Type B pancreatic cell (in vitro differentiated cells): ENCODE results near the gene GOLGA6A. TPM values are rescaled to one million over a fixed set of nuclear protein-coding genes. Genes with fewer than 3 reads are reported as not detected.
"Not testable (repeated sequence)": the region's sequence is repeated elsewhere in the genome, so short reads cannot be mapped to it uniquely, and the experiment has no call there.

Source experiments
- DNase-seq: peaks from one replicate; pipeline ENCODE4 v3.0.0; 2021; ENCODE audit warnings: mixed read lengths; ENCODE audit not compliant: unreplicated experiment; ENCODE audit errors: extremely low spot score
- H3K27ac Mint-ChIP-seq: 2 replicates; pipeline ENCODE4 v1.8.0; 2021; ENCODE audit warnings: mild to moderate bottlenecking, mixed read lengths
- H3K27me3 Mint-ChIP-seq: 2 replicates; pipeline ENCODE4 v1.8.0; 2021; ENCODE audit warnings: mixed read lengths
- H3K36me3 Mint-ChIP-seq: 2 replicates; pipeline ENCODE4 v1.8.0; 2021; ENCODE audit warnings: mixed read lengths
- H3K4me1 Mint-ChIP-seq: one replicate; pipeline ENCODE4 v1.8.0; 2021; ENCODE audit warnings: mixed read lengths; ENCODE audit not compliant: unreplicated experiment
- H3K4me3 Mint-ChIP-seq: 2 replicates; pipeline ENCODE4 v1.8.0; 2021; ENCODE audit warnings: mild to moderate bottlenecking, mixed read lengths
- H3K9me3 Mint-ChIP-seq: 2 replicates; pipeline ENCODE4 v1.8.0; 2021; ENCODE audit warnings: mixed read lengths
- total RNA-seq: library from RNA; stranded (reverse); gene quantifications from 2 replicates; pipeline ENCODE4 v1.2.1, GENCODE V29; 2021; ENCODE audit warnings: low replicate concordance
- TF ChIP-seq, protein P1 (sequence below): fragments of 200-600 bp; sonication (generic); conservative IDR thresholded peaks from 2 replicates; pipeline ENCODE4 v1.5.0; 2021; ENCODE audit warnings: antibody characterized with exemption, mild to moderate bottlenecking

Gene GOLGA6A
- total RNA-seq, 1 donor from 2014 or later = not detected

DNA sequence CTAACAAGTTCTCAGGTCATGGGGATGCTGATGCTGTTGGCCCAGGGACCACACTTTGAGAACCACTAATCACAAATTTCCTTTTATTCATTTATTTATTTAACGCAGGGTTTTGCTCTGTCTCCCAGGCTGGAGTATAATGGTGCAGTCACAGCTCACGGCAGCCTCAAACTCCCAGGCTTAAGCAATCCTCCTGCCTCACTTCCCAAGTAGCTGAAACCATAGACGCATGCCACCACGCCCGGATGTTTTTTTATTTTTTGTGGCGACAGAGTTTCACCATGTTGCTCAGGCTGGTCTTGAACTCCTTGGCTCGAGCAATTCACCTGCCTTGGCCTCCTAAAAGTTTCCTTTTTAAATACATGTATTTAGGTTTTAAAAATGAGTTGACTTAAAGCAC is 27.4 kb upstream of the GOLGA6A start:
- Mint-ChIP-seq H3K4me1 (no peaks in the 10 kb centered on the region), H3K4me3 (no peak overlapping the region), H3K27me3 (peaks cover 19% of the 10 kb centered on the region), H3K27ac (no peak overlapping the region), H3K9me3 (no peaks in the 10 kb centered on the region), H3K36me3 (no peaks in the 10 kb centered on the region)
- no peak for DNase-seq
- TF ChIP-seq, protein P1, sequence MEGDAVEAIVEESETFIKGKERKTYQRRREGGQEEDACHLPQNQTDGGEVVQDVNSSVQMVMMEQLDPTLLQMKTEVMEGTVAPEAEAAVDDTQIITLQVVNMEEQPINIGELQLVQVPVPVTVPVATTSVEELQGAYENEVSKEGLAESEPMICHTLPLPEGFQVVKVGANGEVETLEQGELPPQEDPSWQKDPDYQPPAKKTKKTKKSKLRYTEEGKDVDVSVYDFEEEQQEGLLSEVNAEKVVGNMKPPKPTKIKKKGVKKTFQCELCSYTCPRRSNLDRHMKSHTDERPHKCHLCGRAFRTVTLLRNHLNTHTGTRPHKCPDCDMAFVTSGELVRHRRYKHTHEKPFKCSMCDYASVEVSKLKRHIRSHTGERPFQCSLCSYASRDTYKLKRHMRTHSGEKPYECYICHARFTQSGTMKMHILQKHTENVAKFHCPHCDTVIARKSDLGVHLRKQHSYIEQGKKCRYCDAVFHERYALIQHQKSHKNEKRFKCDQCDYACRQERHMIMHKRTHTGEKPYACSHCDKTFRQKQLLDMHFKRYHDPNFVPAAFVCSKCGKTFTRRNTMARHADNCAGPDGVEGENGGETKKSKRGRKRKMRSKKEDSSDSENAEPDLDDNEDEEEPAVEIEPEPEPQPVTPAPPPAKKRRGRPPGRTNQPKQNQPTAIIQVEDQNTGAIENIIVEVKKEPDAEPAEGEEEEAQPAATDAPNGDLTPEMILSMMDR = no peak

DNA sequence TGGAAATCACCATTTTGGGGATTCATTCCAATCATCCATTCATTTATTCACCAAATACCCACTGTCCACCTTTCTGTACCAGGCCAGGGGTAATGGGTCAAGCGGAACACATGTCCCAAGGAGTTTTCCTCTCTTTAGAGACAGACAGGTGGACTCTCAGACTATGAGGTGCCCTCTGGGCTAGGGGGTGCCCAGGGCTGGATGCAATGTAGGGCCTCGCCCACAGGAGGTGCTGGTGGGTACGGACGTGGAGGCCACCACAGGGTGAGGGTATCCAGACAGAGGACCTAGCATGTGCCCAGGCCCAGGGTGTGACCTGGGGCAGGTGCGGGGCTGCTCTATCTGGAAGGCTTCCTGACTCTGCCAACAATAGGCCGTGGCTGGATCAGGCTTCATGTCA is 26.3 kb upstream of the GOLGA6A start:
- H3K4me3 Mint-ChIP-seq, H3K9me3 Mint-ChIP-seq, H3K4me1 Mint-ChIP-seq, DNase-seq, H3K36me3 Mint-ChIP-seq, H3K27ac Mint-ChIP-seq: not testable (repeated sequence)
- TF ChIP-seq, protein P1 = peak; percentile 47
- peaks cover 17% of the 10 kb centered on the region for H3K27me3 Mint-ChIP-seq

DNA sequence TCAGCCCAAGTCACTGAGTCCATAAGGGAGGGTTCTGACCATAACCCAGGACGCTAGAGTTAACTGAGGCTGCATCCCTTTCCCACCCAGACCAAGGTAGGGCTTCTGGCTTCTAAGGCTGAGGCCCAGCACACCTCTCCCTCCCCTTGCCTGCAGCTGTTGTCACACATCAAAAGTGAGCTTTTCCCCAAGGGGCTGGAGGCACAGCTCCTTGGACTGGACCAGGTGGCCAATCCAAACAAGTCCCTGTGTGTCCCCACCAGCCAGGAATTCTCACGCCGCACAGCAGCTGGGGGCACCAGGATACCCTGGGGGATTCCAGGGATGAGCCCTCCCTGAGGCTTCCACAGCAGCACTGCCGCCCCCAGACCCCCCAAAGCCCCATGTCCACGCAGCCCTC is 25.8 kb upstream of the GOLGA6A start:
- no peaks in the 10 kb centered on the region for H3K36me3 Mint-ChIP-seq
- H3K9me3 Mint-ChIP-seq = no peaks in the 10 kb centered on the region
- H3K4me1 Mint-ChIP-seq = no peaks in the 10 kb centered on the region
- H3K4me3 Mint-ChIP-seq = no peak overlapping the region
- TF ChIP-seq, protein P1 = no peak
- no peak for DNase-seq
- peaks cover 13% of the 10 kb centered on the region for H3K27me3 Mint-ChIP-seq
- H3K27ac Mint-ChIP-seq = no peak overlapping the region

DNA sequence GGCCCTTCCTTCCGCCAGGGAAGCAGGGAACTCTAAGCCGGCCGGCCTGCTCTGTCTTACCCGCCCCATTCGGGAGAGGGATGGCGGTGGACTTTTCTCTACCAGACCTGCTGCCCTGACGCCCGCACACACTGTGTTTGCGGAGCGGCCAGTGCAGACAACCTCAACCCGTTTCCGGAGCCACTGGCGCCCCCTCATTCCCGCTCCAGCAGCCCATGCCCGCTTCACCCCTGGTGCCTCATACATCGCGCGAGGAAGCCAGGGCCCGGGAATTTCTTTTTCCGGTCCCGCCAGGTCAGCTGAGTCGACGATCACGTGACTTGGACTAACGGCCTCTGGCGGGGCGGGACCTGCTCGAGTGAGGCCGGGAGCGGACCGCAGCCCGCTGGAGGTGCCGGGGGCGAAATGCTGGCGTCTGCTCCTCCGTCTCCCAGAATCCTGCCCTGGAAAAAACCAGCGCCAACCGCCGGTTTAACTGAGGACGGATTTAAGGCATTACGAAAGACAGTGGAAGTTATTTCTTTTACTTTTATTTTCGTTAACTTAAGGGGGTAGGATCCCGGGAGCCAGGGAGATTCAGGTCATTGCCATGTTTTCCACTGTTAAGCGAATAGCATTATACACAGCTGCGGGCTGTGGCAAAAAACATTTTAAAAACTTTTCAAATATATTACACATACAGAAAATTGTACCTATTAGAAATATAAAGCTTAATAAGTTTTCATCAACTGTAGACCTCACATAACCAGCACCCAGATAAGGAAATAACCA is 17.8 kb upstream of the GOLGA6A start:
- peak; percentile 97 for DNase-seq
- H3K36me3 Mint-ChIP-seq, H3K9me3 Mint-ChIP-seq, H3K27me3 Mint-ChIP-seq, H3K4me1 Mint-ChIP-seq: not testable (repeated sequence)
- Mint-ChIP-seq H3K27ac (peak overlapping the region; percentile 87), H3K4me3 (peak overlapping the region; percentile 93)

DNA sequence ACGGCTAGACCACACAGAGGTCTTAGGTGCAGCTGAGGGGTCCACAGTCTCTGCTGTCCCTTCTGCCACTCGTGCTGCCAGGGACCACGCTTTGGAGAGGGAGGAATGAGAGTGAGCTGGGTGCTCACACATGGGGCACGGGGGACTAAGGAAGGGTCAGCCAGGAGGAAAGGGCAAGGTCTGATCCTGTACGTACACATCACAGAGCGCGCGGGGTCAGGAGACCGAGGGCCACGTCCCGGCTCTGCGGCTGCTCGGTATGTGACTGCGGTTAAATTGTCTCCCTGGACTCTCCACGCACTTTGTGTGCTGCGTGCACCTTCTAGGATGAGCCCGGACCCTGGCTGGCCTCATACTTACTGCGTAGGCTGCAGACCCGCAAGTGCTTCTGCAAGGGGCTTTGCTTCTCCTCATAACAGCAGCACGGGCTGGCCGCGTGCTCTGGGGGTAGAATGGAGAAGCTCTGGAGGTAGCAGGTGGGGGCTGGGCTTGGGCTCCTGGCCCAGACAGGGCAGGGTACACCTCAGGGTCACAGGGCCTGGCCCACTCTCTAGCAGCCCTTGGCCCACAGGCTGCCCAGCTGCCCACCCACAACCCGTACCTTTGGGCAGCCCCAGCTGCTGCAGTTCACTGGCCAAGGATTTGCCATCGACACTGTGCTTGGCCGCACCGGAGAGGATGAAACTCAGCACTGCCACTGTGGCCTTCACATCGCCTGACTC is 14.6 kb upstream of the GOLGA6A start:
- H3K27me3 Mint-ChIP-seq, H3K9me3 Mint-ChIP-seq, H3K36me3 Mint-ChIP-seq, H3K27ac Mint-ChIP-seq, H3K4me1 Mint-ChIP-seq, H3K4me3 Mint-ChIP-seq, DNase-seq: not testable (repeated sequence)

DNA sequence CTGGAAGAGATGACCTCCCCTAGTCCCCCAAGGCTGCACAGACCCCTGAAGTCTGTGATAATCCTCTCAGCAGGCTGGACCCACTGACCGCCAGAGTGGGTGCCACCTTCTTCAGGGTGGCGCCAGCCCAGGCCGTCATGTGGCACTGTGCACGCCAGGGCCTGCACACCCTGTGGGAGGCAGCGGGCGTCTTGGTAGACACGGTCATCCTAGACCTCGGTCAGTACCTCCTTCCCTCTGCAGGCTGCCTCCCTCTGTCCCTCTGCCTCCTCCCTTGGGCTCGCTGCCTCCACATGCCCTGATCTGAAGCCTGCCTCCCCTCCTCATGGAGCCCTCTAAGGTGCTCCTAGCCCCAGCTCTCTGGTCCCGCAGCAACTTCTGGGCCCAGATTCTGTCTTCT is 13.3 kb upstream of the GOLGA6A start:
- H3K36me3 Mint-ChIP-seq, H3K9me3 Mint-ChIP-seq, H3K4me3 Mint-ChIP-seq, DNase-seq, H3K27ac Mint-ChIP-seq, H3K4me1 Mint-ChIP-seq, H3K27me3 Mint-ChIP-seq: not testable (repeated sequence)

DNA sequence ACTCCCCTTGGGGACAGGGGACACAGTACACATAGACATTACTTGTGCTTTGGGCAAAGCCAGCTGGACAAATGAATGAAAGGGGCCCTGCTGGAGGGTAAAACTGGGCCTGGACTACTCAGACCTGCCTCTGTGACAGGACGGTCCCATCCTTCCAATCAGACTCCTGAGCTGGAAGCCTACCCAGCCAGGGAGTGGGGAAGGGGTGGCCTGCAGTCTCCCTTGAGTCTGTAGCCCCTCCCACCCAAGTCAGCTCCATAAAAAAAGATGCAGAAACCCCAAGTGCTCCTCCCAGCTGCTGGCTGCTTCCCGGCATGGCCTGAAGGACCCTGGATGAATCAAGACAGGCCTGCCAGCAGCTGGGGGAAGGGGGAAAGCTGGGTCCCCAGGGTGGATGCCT is 12.2 kb upstream of the GOLGA6A start:
- not testable (repeated sequence) for H3K9me3 Mint-ChIP-seq, H3K27me3 Mint-ChIP-seq, DNase-seq, H3K27ac Mint-ChIP-seq, H3K36me3 Mint-ChIP-seq, H3K4me1 Mint-ChIP-seq, H3K4me3 Mint-ChIP-seq

DNA sequence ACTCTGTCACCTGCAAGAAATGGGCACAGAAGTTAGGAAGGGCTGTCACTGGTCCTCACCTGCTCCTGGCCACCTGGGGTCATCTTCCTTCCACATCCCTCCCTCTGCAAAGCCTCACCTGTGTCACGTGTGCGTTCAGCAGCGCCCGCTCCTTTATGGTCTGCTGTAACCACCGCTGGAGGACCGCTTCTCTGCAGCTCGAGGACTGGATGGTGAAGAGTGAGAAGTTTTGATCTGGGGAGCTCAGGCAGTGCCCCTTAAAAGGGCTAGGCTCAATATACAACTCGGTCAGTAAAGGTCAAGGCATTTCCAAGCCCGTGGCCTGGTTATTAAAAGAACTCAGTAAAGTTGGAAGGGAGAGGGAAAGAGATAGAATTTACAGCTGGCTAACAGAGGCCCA is 6.6 kb downstream of the GOLGA6A start:
- not testable (repeated sequence) for H3K36me3 Mint-ChIP-seq, H3K27ac Mint-ChIP-seq, H3K4me1 Mint-ChIP-seq, H3K27me3 Mint-ChIP-seq, H3K9me3 Mint-ChIP-seq, H3K4me3 Mint-ChIP-seq, DNase-seq
